K562 (cell line): ENCODE data around the gene HAP1. TPM values are rescaled to one million over a fixed set of nuclear protein-coding genes. Genes with fewer than 3 reads are reported as not detected.

Experiments used
- BACH1 ChIP-seq: fragments of 200-800 bp; sonication (Bioruptor generic); IDR thresholded peaks from 2 replicates; pipeline ENCODE4 v1.6.1; 2016; ENCODE audit warnings: missing genetic modification characterization, missing compliant biosample characterization
- C11orf30 ChIP-seq: fragments of 450-650 bp; IDR thresholded peaks from 2 replicates; pipeline ENCODE4 v1.6.1; 2016; ENCODE audit warnings: low read depth, mild to moderate bottlenecking
- CHCHD3 ChIP-seq: fragments of 250-450 bp; sonication (Bioruptor Pico); IDR thresholded peaks from 2 replicates; pipeline ENCODE4 v2.1.2; 2022; ENCODE audit warnings: mild to moderate bottlenecking
- FOXP1 ChIP-seq: sonication (generic); formaldehyde crosslinking; IDR thresholded peaks from 2 replicates; pipeline ENCODE4 v1.8.0; 2022; ENCODE audit warnings: mild to moderate bottlenecking, missing genetic modification reagents
- GATAD2B ChIP-seq: fragments of 450-650 bp; IDR thresholded peaks from 2 replicates; pipeline ENCODE4 v1.6.1; 2017; ENCODE audit warnings: mild to moderate bottlenecking, borderline replicate concordance
- JUN ChIP-seq, 2 experiments: sonication (generic) in 1 of 2; formaldehyde crosslinking in 1 of 2; IDR thresholded peaks; 2 replicates each; pipeline versions ENCODE4 v1.6.1 to v1.8.0; 2012 to 2022; ENCODE audit warnings: borderline replicate concordance in 2 of 2, mild to moderate bottlenecking in 2 of 2, improper control_type of control experiment in 1 of 2, low read depth in 1 of 2, low read length in 1 of 2, missing genetic modification reagents in 1 of 2
- MYC ChIP-seq, 2 experiments: fragments of 250-450 bp in 1 of 2; sonication (Bioruptor Pico) in 1 of 2; IDR thresholded peaks; 2 replicates each; pipeline versions ENCODE4 v1.5.1 to v1.6.1; 2012 to 2021; ENCODE audit warnings: low read depth in 2 of 2, borderline replicate concordance in 1 of 2, improper control_type of control experiment in 1 of 2, low read length in 1 of 2, mild to moderate bottlenecking in 1 of 2, moderate library complexity in 1 of 2
- NR1H2 ChIP-seq: sonication (generic); formaldehyde crosslinking; IDR thresholded peaks from 2 replicates; pipeline ENCODE4 v1.4.0; 2020; ENCODE audit warnings: mild to moderate bottlenecking, missing genetic modification reagents
- POLR2AphosphoS5 ChIP-seq: IDR thresholded peaks from 2 replicates; pipeline ENCODE4 v1.6.1; 2011; ENCODE audit warnings: mild to moderate bottlenecking, low read depth, low read length, moderate library complexity; ENCODE audit not compliant: control insufficient read depth, insufficient read depth
- POLR2G ChIP-seq: fragments of 200-400 bp; formaldehyde crosslinking; IDR thresholded peaks from 2 replicates; pipeline ENCODE4 v1.6.1; 2017; ENCODE audit warnings: low read depth, mild to moderate bottlenecking, antibody characterized with exemption, low read length, moderate library complexity
- POLR2H ChIP-seq: IDR thresholded peaks from 2 replicates; pipeline ENCODE4 v1.6.1; 2016; ENCODE audit warnings: missing genetic modification characterization, low read depth, mild to moderate bottlenecking, control low read depth, missing compliant biosample characterization, moderate library complexity
- RAD21 ChIP-seq, 2 experiments: fragments of 250-450 bp in 1 of 2; fragments of 450-650 bp in 1 of 2; sonication (Bioruptor Pico) in 1 of 2; formaldehyde crosslinking in 1 of 2; IDR thresholded peaks in 1 of 2; conservative IDR thresholded peaks in 1 of 2; 2 replicates each; pipeline versions ENCODE4 v1.4.0 to v1.8.0; 2020 to 2022; ENCODE audit warnings: mild to moderate bottlenecking in 2 of 2, moderate library complexity in 1 of 2
- RBFOX2 ChIP-seq: fragments of 200-400 bp; formaldehyde crosslinking; IDR thresholded peaks from 2 replicates; pipeline ENCODE4 v1.6.1; 2017; ENCODE audit warnings: low read depth, mild to moderate bottlenecking, low read length, moderate library complexity
- RBM39 ChIP-seq: fragments of 200-400 bp; formaldehyde crosslinking; optimal IDR thresholded peaks from 2 replicates; pipeline ENCODE3; 2018; ENCODE audit warnings: low read depth, low read length
- SIRT6 ChIP-seq: IDR thresholded peaks from one replicate; pipeline ENCODE4 v1.6.1; 2012; ENCODE audit warnings: low read depth, mild to moderate bottlenecking, control low read depth, inconsistent platforms, low read length, moderate library complexity
- SMARCE1 ChIP-seq: fragments of 450-650 bp; IDR thresholded peaks from 2 replicates; pipeline ENCODE4 v1.7.1; 2016; ENCODE audit warnings: mild to moderate bottlenecking
- SUPT5H ChIP-seq: fragments of 450-650 bp; IDR thresholded peaks from 2 replicates; pipeline ENCODE4 v1.6.1; 2016
- ZBTB12 ChIP-seq: fragments of 250-450 bp; sonication (Bioruptor Pico); IDR thresholded peaks from 2 replicates; pipeline ENCODE4 v1.4.0; 2020
- ZBTB43 ChIP-seq: sonication (generic); formaldehyde crosslinking; IDR thresholded peaks from 2 replicates; pipeline ENCODE4 v1.8.0; 2023; ENCODE audit warnings: mild to moderate bottlenecking, missing genetic modification reagents
- ZNF280A ChIP-seq: fragments of 450-650 bp; IDR thresholded peaks from 2 replicates; pipeline ENCODE4 v1.6.1; 2018; ENCODE audit warnings: mild to moderate bottlenecking, low read depth; ENCODE audit not compliant: partially characterized antibody
- ZNF707 ChIP-seq: fragments of 250-450 bp; sonication (Bioruptor Pico); conservative IDR thresholded peaks from 2 replicates; pipeline ENCODE4 v1.8.0; 2022; ENCODE audit warnings: inconsistent platforms, mild to moderate bottlenecking, moderate library complexity
- ZNF764 ChIP-seq: fragments of 250-450 bp; sonication (Bioruptor Pico); IDR thresholded peaks from 2 replicates; pipeline ENCODE4 v1.4.0; 2020; ENCODE audit warnings: low read depth, mild to moderate bottlenecking, moderate library complexity
- polyA plus RNA-seq, 8 experiments: library from polyadenylated mRNA; depleted of rRNA in 4 of 8; stranded (reverse) in 5 of 8; unstranded in 3 of 8; fragments of >200 nt; fragmentation: Nextera tagmentation in 2 of 8; fragmentation: Illumina TruSeq in 1 of 8; extraction: Ambion mirVana in 2 of 8; extraction: Trizol in 1 of 8; gene quantifications; 2 replicates each; pipeline versions ENCODE4 v1.2.1 to v1.2.3, GENCODE V29; 2011 to 2014; ENCODE audit warnings: inconsistent platforms in 1 of 8, missing spikeins in 1 of 8
- total RNA-seq, 7 experiments: library from RNA; depleted of rRNA in 6 of 7; stranded (reverse); fragments of >200 nt in 6 of 7; fragmentation: Illumina TruSeq in 2 of 7; extraction: Trizol in 2 of 7; gene quantifications; 2 replicates each; pipeline versions ENCODE4 v1.2.1 to v1.2.3, GENCODE V29; 2011 to 2021; ENCODE audit warnings: low replicate concordance in 1 of 7

HAP1 gene
- total and polyA plus RNA-seq, 9 of the 15 experiments (the other 6 are each of a cell fraction or from before 2014, with no cell fraction given) = under 0.01 to 0.09 (median 0.04) TPM; not detected in 6

GRCh38 chr17:41691031-41691777, 43.2 kb downstream of the HAP1 start (continued):
- no peak for TF ChIP-seq GATAD2B
- peak; percentile 62 for TF ChIP-seq POLR2AphosphoS5
- TF ChIP-seq ZBTB43 (CRISPR knock-in tag) = no peak
- no peak for TF ChIP-seq JUN (IDR thresholded peaks at IDR 0.05; ENCODE audit: borderline replicate concordance, low read depth, low read length)
- TF ChIP-seq JUN (CRISPR knock-in tag; IDR thresholded peaks at IDR 0.05; ENCODE audit: borderline replicate concordance) = no peak
- no peak for TF ChIP-seq ZNF764
- no peak for TF ChIP-seq ZNF707
- TF ChIP-seq POLR2G = peak; percentile 62
- peak; percentile 59; the same call in 1 of the 2 replicates for TF ChIP-seq POLR2H (tag)
- 0 out of 2 replicates have a peak, but pooled peaks have one; percentile 21 for TF ChIP-seq FOXP1 (CRISPR knock-in tag)
- peak; percentile 96 for TF ChIP-seq SIRT6
- TF ChIP-seq CHCHD3 = no peak
- peak; percentile 5 for TF ChIP-seq SUPT5H
- peak; percentile 66 for TF ChIP-seq RBFOX2
- TF ChIP-seq NR1H2 (CRISPR knock-in tag) = no peak
- TF ChIP-seq ZNF280A = no peak
- no peak for TF ChIP-seq BACH1 (tag)
- peak; percentile 52; the same call in 1 of the 2 replicates for TF ChIP-seq C11orf30
- no peak for TF ChIP-seq SMARCE1
- TF ChIP-seq ZBTB12 (CRISPR knock-in tag) = no peak
- peak; percentile 82 for TF ChIP-seq RBM39
- no peak for TF ChIP-seq MYC (IDR thresholded peaks at IDR 0.05; ENCODE audit: low read depth, low read length)
- TF ChIP-seq MYC (CRISPR knock-in tag; IDR thresholded peaks at IDR 0.05; ENCODE audit: borderline replicate concordance, low read depth) = no peak
- no peak for TF ChIP-seq RAD21 (CRISPR knock-in tag; conservative IDR thresholded peaks at IDR 0.05 in 1 of 2, IDR thresholded peaks at IDR 0.05 in 1 of 2)
